Effector memory CD4-positive, alpha-beta T cell (primary cell): ENCODE results near the gene SGPP2.

Experiments
- DNase-seq, 3 donors: peaks; one replicate each; pipeline ENCODE4 v3.0.0-alpha.2; 2020
- H3K27ac ChIP-seq: 2 replicates; pipeline ENCODE4 v1.7.0; 2013; ENCODE audit warnings: mild to moderate bottlenecking, low read length, moderate library complexity; ENCODE audit not compliant: insufficient read depth, poor library complexity, severe bottlenecking
- H3K27me3 ChIP-seq: replicated peaks from 2 replicates; pipeline ENCODE4 v1.7.0; 2013; ENCODE audit warnings: mild to moderate bottlenecking, low read length; ENCODE audit not compliant: insufficient read depth, control insufficient read depth, poor library complexity, severe bottlenecking
- H3K36me3 ChIP-seq: 2 replicates; pipeline ENCODE4 v1.7.0; 2013; ENCODE audit warnings: mild to moderate bottlenecking, low read length, moderate library complexity; ENCODE audit not compliant: control insufficient read depth, insufficient read depth
- H3K4me1 ChIP-seq: 2 replicates; pipeline ENCODE4 v1.7.0; 2013; ENCODE audit warnings: low read length, mild to moderate bottlenecking; ENCODE audit not compliant: control insufficient read depth, insufficient read depth, poor library complexity, severe bottlenecking
- H3K4me3 ChIP-seq: 2 replicates; pipeline ENCODE4 v1.7.0; 2013; ENCODE audit warnings: low read length, low read depth, mild to moderate bottlenecking; ENCODE audit not compliant: insufficient read depth, poor library complexity, severe bottlenecking
- H3K9me3 ChIP-seq: 2 replicates; pipeline ENCODE4 v1.7.0; 2013; ENCODE audit warnings: mild to moderate bottlenecking, low read length, moderate library complexity; ENCODE audit not compliant: control insufficient read depth
- total RNA-seq, 3 donors: gene quantifications; one replicate each; lab custom pipeline; 2026; lab: John Stamatoyannopoulos, UW

SGPP2 gene
- total RNA-seq = 7.0 to 16.4 (median 9.9) reads per million in 3 donors

DNA sequence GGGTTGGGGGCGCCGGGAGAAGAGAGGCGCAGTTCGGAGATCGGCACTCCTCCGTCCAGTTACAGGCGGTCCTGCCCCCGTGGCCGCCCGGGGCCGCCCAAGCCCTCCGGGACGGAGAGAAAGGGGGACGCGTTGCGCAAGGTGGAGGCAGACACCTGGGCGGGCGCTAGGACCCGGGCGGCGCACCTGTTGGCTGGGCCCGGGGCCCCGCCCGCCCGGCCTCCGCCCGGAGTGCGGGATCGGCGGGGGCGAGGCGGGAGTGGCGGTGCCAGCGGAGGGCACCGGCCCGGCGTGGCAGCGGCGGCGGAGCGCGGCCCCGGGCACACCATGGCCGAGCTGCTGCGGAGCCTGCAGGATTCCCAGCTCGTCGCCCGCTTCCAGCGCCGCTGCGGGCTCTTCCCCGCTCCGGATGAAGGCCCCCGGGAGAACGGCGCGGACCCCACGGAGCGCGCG lies at the start of gene SGPP2:
Gene SGPP2, plus strand, starts transcription at position 268 of the 453 bp plus-strand sequence. Its CDS starts 60 bp downstream, at position 328.
- DNase-seq = peak in 1 of 3 donors; percentile 8
- H3K36me3 ChIP-seq = no peaks in the 10 kb centered on the region
- peak within 1 kb of the TSS; percentile 62 for H3K4me3 ChIP-seq
- H3K4me1 ChIP-seq = peaks cover 3% of the 10 kb centered on the region
- H3K27me3 ChIP-seq = no peaks in the 10 kb centered on the region
- H3K27ac ChIP-seq = peak within 1 kb of the TSS; percentile 63
- no peaks in the 10 kb centered on the region for H3K9me3 ChIP-seq

DNA sequence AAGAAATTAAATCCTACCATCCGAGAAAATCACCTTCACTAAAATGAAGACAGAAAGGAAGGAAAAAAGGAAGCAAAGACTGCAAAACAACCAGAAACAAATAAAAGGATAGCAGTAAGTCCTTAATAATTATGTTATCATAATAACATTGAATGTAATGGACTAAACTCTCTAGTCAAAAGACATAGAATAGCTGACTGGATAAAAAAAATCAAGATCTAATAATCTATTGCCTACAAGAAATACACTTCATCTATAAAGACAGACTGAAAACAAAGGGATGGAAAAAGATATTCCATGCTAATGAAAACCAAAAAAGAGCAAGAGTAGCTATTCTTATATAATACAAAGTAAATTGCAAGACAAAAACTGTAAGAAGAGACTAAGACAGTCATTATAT lies 48.5 kb upstream of the SGPP2 start:
- no peak for DNase-seq
- Histone ChIP-seq H3K27ac (no peak overlapping the region), H3K36me3 (no peaks in the 10 kb centered on the region), H3K4me3 (no peak overlapping the region), H3K4me1 (no peaks in the 10 kb centered on the region), H3K9me3 (no peaks in the 10 kb centered on the region), H3K27me3 (no peaks in the 10 kb centered on the region)

- H3K4me1 ChIP-seq = no peaks in the 10 kb centered on the region
- H3K27ac ChIP-seq = no peak overlapping the region
- H3K27me3 ChIP-seq = no peaks in the 10 kb centered on the region
- no peaks in the 10 kb centered on the region for H3K9me3 ChIP-seq
- H3K36me3 ChIP-seq = no peaks in the 10 kb centered on the region
- DNase-seq = no peak
- H3K4me3 ChIP-seq = no peak overlapping the region
Observed at GRCh38 chr2:222380456-222380855, 43.9 kb upstream of the SGPP2 start.

- Histone ChIP-seq H3K4me3 (no peak overlapping the region), H3K4me1 (no peaks in the 10 kb centered on the region), H3K36me3 (no peaks in the 10 kb centered on the region), H3K27me3 (no peaks in the 10 kb centered on the region), H3K27ac (no peak overlapping the region), H3K9me3 (no peaks in the 10 kb centered on the region)
- DNase-seq = no peak
Observed at GRCh38 chr2:222381566-222381965, 42.8 kb upstream of the SGPP2 start.

DNA sequence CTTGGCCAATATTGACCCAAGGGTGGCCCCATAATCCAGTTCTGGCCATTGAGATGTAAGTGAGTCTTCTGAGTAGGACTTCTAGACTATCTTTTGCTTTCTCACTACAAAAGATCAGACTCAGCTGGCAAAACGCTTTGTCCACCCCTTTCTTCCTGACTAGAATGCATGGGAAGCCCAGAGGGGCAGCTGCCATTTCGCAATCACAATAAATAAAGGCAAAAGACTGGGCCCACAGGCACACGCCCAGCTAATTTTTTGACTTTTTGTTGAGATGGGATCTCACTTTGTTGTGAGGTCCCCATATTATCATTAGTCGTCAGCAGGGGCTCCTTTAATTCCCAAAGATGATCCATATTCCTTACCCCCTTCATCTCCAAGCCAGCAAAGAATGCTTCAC lies 41.1 kb upstream of the SGPP2 start:
- H3K36me3 ChIP-seq = no peaks in the 10 kb centered on the region
- DNase-seq = no peak
- no peaks in the 10 kb centered on the region for H3K4me1 ChIP-seq
- H3K9me3 ChIP-seq = no peaks in the 10 kb centered on the region
- no peaks in the 10 kb centered on the region for H3K27me3 ChIP-seq
- H3K27ac ChIP-seq = no peak overlapping the region
- no peak overlapping the region for H3K4me3 ChIP-seq

GRCh38 chr2:222391743-222392285 lies 32.5 kb upstream of the SGPP2 start:
- DNase-seq = no peak
- no peak overlapping the region for H3K4me3 ChIP-seq
- no peaks in the 10 kb centered on the region for H3K9me3 ChIP-seq
- H3K4me1 ChIP-seq = no peaks in the 10 kb centered on the region
- H3K27me3 ChIP-seq = no peaks in the 10 kb centered on the region
- H3K27ac ChIP-seq = no peak overlapping the region
- no peaks in the 10 kb centered on the region for H3K36me3 ChIP-seq

DNA sequence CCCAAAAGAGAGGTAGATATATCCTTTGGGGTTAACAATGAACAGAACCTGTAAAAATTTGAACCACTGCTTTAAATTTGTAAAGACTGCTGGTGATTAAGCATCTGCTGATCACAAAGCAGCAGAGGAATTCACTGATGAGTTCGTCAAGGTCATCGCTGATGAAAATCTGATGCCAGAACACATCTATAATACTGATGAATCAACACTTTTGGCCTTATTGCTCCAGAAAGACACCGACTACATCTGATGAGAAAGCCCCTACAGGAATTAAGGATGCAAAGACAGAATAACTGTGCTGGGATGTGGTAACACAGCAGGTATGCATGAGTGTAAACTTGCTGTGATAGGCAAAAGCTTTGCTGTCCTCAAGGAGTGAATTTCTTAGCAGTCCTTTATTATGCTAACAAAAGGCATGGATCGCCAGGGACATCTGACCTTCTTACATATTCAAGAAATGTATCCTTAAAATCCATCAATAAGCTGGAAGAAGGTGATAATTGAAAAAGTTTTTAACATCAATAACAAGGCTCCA lies 30.5 kb upstream of the SGPP2 start:
- no peaks in the 10 kb centered on the region for H3K9me3 ChIP-seq
- no peak for DNase-seq
- H3K4me1 ChIP-seq = no peaks in the 10 kb centered on the region
- H3K27ac ChIP-seq = no peak overlapping the region
- H3K4me3 ChIP-seq = no peak overlapping the region
- no peaks in the 10 kb centered on the region for H3K27me3 ChIP-seq
- no peaks in the 10 kb centered on the region for H3K36me3 ChIP-seq

GRCh38 chr2:222398446-222398885 lies 25.9 kb upstream of the SGPP2 start:
- H3K4me3 ChIP-seq = no peak overlapping the region
- no peaks in the 10 kb centered on the region for H3K27me3 ChIP-seq
- H3K36me3 ChIP-seq = no peaks in the 10 kb centered on the region
- H3K9me3 ChIP-seq = no peaks in the 10 kb centered on the region
- no peak overlapping the region for H3K27ac ChIP-seq
- DNase-seq = no peak
- H3K4me1 ChIP-seq = no peaks in the 10 kb centered on the region

- H3K4me3 ChIP-seq = no peak overlapping the region
- no peaks in the 10 kb centered on the region for H3K27me3 ChIP-seq
- DNase-seq = no peak
- no peaks in the 10 kb centered on the region for H3K4me1 ChIP-seq
- no peaks in the 10 kb centered on the region for H3K36me3 ChIP-seq
- H3K9me3 ChIP-seq = no peaks in the 10 kb centered on the region
- no peak overlapping the region for H3K27ac ChIP-seq
Observed at GRCh38 chr2:222399038-222399783, 25.1 kb upstream of the SGPP2 start.
